Bronchial epithelial cell (primary cell): ENCODE results near the gene DYNLT4. TPM values are rescaled to one million over a fixed set of nuclear protein-coding genes. Genes with fewer than 3 reads are reported as not detected.
"Not testable (repeated sequence)": the region's sequence is repeated elsewhere in the genome, so short reads cannot be mapped to it uniquely, and the experiment has no call there.

Experiments
- DNase-seq: peaks from one replicate; pipeline ENCODE4 v3.0.0-alpha.2; 2010; ENCODE audit warnings: low read depth
- FAIRE-seq: peaks from 2 replicates; lab custom pipeline; 2011; peaks lifted over from hg19 to GRCh38; lab: Jason Lieb, UNC
- H3K27me3 ChIP-seq: 2 replicates; pipeline ENCODE4 v1.5.1; 2011; ENCODE audit warnings: low read length; ENCODE audit not compliant: control insufficient read depth, insufficient read depth
- H3K36me3 ChIP-seq: 2 replicates; pipeline ENCODE4 v1.5.1; 2011; ENCODE audit warnings: low read length; ENCODE audit not compliant: control insufficient read depth, insufficient read depth
- H3K4me3 ChIP-seq: 2 replicates; pipeline ENCODE4 v1.5.1; 2011; ENCODE audit warnings: mild to moderate bottlenecking, low read depth, low read length, control low read depth
- CTCF ChIP-seq: IDR thresholded peaks from 2 replicates; pipeline ENCODE4 v1.5.1; 2011; ENCODE audit warnings: mild to moderate bottlenecking, moderate library complexity, low read length, control low read depth, inconsistent platforms; ENCODE audit not compliant: insufficient read depth, severe bottlenecking
- total RNA-seq: library from RNA; depleted of rRNA; stranded (reverse); fragments of >200 nt; gene quantifications from 2 replicates; pipeline ENCODE4 v1.2.1, GENCODE V29; 2014

DYNLT4 gene
- total RNA-seq, 1 donor from 2014 or later: not detected

- peaks cover 28% of the 10 kb centered on the region for H3K36me3 ChIP-seq
- H3K4me3 ChIP-seq: peak overlapping the region; percentile 88
- DNase-seq (no peak), FAIRE-seq (no peak)
- no peaks in the 10 kb centered on the region for H3K27me3 ChIP-seq
- no peak for TF ChIP-seq CTCF
Observed at GRCh38 chr1:44775930-44776729, 31.0 kb downstream of the DYNLT4 start.

GRCh38 chr1:44775078-44775929 is 31.8 kb downstream of the DYNLT4 start, which contains the start of gene RPS8:
RPS8 (plus strand) TSS chr1:44775540; CDS start chr1:44775597, 57 bp downstream.
- FAIRE-seq: no peak
- H3K4me3 ChIP-seq: peak within 1 kb of the TSS; percentile 88
- DNase-seq: peak; percentile 84

GRCh38 chr1:44766421-44766820 is 40.7 kb downstream of the DYNLT4 start:
- not testable (repeated sequence) for H3K27me3 ChIP-seq, FAIRE-seq, H3K4me3 ChIP-seq, DNase-seq, H3K36me3 ChIP-seq

More at GRCh38 chr1:44775078-44775929, 31.8 kb downstream of the DYNLT4 start, which contains the start of gene RPS8:
- peaks cover 28% of the 10 kb centered on the region for H3K36me3 ChIP-seq
- H3K27me3 ChIP-seq: no peaks in the 10 kb centered on the region
- TF ChIP-seq CTCF: no peak

- DNase-seq (no peak), FAIRE-seq (no peak)
- Histone ChIP-seq H3K4me3 (no peak overlapping the region), H3K36me3 (peaks cover 15% of the 10 kb centered on the region), H3K27me3 (no peaks in the 10 kb centered on the region)
- TF ChIP-seq CTCF: no peak
Observed at GRCh38 chr1:44760876-44761275, 46.3 kb downstream of the DYNLT4 start.

- DNase-seq (no peak), FAIRE-seq (no peak)
- Histone ChIP-seq H3K4me3 (no peak overlapping the region), H3K27me3 (no peaks in the 10 kb centered on the region), H3K36me3 (peaks cover 20% of the 10 kb centered on the region)
- TF ChIP-seq CTCF: no peak
Observed at GRCh38 chr1:44759077-44759476, 48.1 kb downstream of the DYNLT4 start.

GRCh38 chr1:44757420-44757819 is 49.7 kb downstream of the DYNLT4 start:
- Histone ChIP-seq H3K4me3 (no peak overlapping the region), H3K27me3 (no peaks in the 10 kb centered on the region), H3K36me3 (peaks cover 22% of the 10 kb centered on the region)
- no peak for FAIRE-seq
- no peak for TF ChIP-seq CTCF
- no peak for DNase-seq
